Spleen (tissue), 13 donors: Measurements from ENCODE around the gene C6orf136. TPM values are rescaled to one million over a fixed set of nuclear protein-coding genes. Genes with fewer than 3 reads are reported as not detected.
"Not testable (repeated sequence)": the region's sequence is repeated elsewhere in the genome, so short reads cannot be mapped to it uniquely, and the experiment has no call there.

Experiments used
- DNase-seq: peaks from one replicate; pipeline ENCODE4 v3.0.0-alpha.2; 2020
- H3K27ac ChIP-seq, 8 donors: fragments of 200-600 bp; sonication (generic) in 7 of 8; 1 replicate in 4 of 8; 2 replicates in 4 of 8; pipeline versions ENCODE4 v1.5.0 to v1.8.0; 2016 to 2021; ENCODE audit warnings: inconsistent platforms in 4 of 8, mild to moderate bottlenecking in 4 of 8, moderate library complexity in 1 of 8
- H3K27me3 ChIP-seq, 7 donors: fragments of 200-600 bp; sonication (generic) in 6 of 7; replicated peaks in 1 of 7; 1 replicate in 4 of 7; 2 replicates in 3 of 7; pipeline versions ENCODE4 v1.5.0 to v1.8.0; 2016 to 2021; ENCODE audit warnings: inconsistent platforms in 3 of 7, mild to moderate bottlenecking in 1 of 7
- H3K36me3 ChIP-seq, 6 donors: fragments of 200-600 bp; sonication (generic) in 5 of 6; 1 replicate in 4 of 6; 2 replicates in 2 of 6; pipeline versions ENCODE4 v1.5.0 to v1.8.0; 2016 to 2021; ENCODE audit warnings: inconsistent platforms in 2 of 6
- H3K4me1 ChIP-seq, 6 donors: fragments of 200-600 bp; sonication (generic) in 5 of 6; 1 replicate in 3 of 6; 2 replicates in 3 of 6; pipeline versions ENCODE4 v1.5.0 to v1.8.0; 2016 to 2021; ENCODE audit warnings: inconsistent platforms in 3 of 6
- H3K4me3 ChIP-seq, 8 donors: fragments of 200-600 bp; sonication (generic) in 7 of 8; 1 replicate in 4 of 8; 2 replicates in 4 of 8; pipeline versions ENCODE4 v1.5.0 to v1.8.0; 2016 to 2021; ENCODE audit warnings: inconsistent platforms in 4 of 8, mild to moderate bottlenecking in 4 of 8, moderate library complexity in 2 of 8
- H3K9me3 ChIP-seq, 8 donors: fragments of 200-600 bp; sonication (generic) in 7 of 8; 1 replicate in 4 of 8; 2 replicates in 4 of 8; pipeline versions ENCODE4 v1.5.0 to v1.8.0; 2016 to 2021; ENCODE audit warnings: inconsistent platforms in 4 of 8
- CTCF ChIP-seq, 11 experiments: fragments of 200-600 bp in 7 of 11; fragments of 450-650 bp in 4 of 11; sonication (generic) in 4 of 11; IDR thresholded peaks in 8 of 11; conservative IDR thresholded peaks in 3 of 11; 1 replicate in 7 of 11; 2 replicates in 4 of 11; pipeline versions ENCODE4 v1.4.0 to v1.8.0; 2016 to 2021; ENCODE audit warnings: antibody characterized with exemption in 11 of 11, inconsistent platforms in 4 of 11, mild to moderate bottlenecking in 1 of 11
- POLR2A ChIP-seq, 3 donors: fragments of 450-650 bp; IDR thresholded peaks; one replicate each; pipeline ENCODE4 v1.5.1; 2017; ENCODE audit warnings: antibody characterized with exemption in 3 of 3, mild to moderate bottlenecking in 1 of 3
- POLR2AphosphoS5 ChIP-seq, 3 donors: sonication (generic); formaldehyde crosslinking; IDR thresholded peaks; one replicate each; pipeline ENCODE4 v1.5.1; 2017; ENCODE audit warnings: antibody characterized with exemption in 3 of 3
- WGBS, 5 donors: extraction: QIAGEN DNeasy Blood & Tissue Kit in 3 of 5; methylation state at CpG; one replicate each; pipeline versions ENCODE4 v1.1.5 to v1.1.7; 2013 to 2018; 5-methylcytosine and 5-hydroxymethylcytosine counted together
- intact Hi-C: fragments of 100-400 bp; cut with DNase I; formaldehyde crosslinking; loops from one replicate; pipeline ENCODE4 v1.15.0; 2023; ENCODE audit warnings: low total_unique reads
- long read RNA-seq, 2 donors: transcript quantifications; one replicate each; lab custom pipeline, GENCODE V29; 2026
- polyA plus RNA-seq, 3 donors: library from polyadenylated mRNA; stranded (reverse); fragments of 200-250 nt; gene quantifications; one replicate each; pipeline ENCODE4 v1.2.1, GENCODE V29; 2013
- total RNA-seq, 7 donors: library from RNA; depleted of rRNA in 3 of 7; stranded (reverse); fragments of >200 nt in 3 of 7; fragmentation: NEBNext Ultra II Directional in 4 of 7; extraction: Animal tissue kit (Norgen Biotek cat#: 25700) in 4 of 7; gene quantifications; one replicate each; pipeline versions ENCODE4 v1.1.0 to v1.2.1, GENCODE V29; 2016 to 2021
- donor health status: healthy with polysubstance abuse.
- donor health status: DM: no; HTN: no; CAD: no; lungs with moderate emphysema.
- donor health status: DM: no; HTN: no; CAD: no.
- donor health status: Bipolar disorder and iron deficiency.
- donor health status: healthy.
- donor health status: DM: no; HTN: no; CAD: no.
- donor health status: DM: yes; HTN: yes; CAD: no.

C6orf136 gene, protein sequence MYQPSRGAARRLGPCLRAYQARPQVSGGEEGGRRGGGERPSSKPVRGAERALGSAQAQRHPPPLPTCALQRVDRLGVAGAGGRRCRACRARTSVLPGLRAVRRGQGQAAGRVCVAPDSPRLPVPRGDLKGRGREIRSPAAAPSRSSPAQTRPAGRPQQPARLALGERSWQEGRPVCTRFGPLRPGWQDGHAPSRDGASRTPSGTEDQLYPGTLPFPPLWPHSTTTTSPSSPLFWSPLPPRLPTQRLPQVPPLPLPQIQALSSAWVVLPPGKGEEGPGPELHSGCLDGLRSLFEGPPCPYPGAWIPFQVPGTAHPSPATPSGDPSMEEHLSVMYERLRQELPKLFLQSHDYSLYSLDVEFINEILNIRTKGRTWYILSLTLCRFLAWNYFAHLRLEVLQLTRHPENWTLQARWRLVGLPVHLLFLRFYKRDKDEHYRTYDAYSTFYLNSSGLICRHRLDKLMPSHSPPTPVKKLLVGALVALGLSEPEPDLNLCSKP
- total RNA-seq (10 to 100 TPM; 15.4 to 24.2 (median 17.8) TPM), polyA plus RNA-seq (10 to 100 TPM; 12.1 to 28.0 (median 22.1) TPM)
- long read RNA-seq, donor 1, partial matches to known transcripts = 0 of 3 reads
- long read RNA-seq, donor 1, other reads (novel, unspliced or antisense) = 0 of 3 reads
- long read RNA-seq, donor 2, transcript C6orf136-203 (6 exons, 1,402 nt) = major isoform, 5 of 6 reads
- long read RNA-seq, donor 2, partial matches to known transcripts = 0 of 6 reads
- long read RNA-seq, donor 2, other reads (novel, unspliced or antisense) = 0 of 6 reads

DNA sequence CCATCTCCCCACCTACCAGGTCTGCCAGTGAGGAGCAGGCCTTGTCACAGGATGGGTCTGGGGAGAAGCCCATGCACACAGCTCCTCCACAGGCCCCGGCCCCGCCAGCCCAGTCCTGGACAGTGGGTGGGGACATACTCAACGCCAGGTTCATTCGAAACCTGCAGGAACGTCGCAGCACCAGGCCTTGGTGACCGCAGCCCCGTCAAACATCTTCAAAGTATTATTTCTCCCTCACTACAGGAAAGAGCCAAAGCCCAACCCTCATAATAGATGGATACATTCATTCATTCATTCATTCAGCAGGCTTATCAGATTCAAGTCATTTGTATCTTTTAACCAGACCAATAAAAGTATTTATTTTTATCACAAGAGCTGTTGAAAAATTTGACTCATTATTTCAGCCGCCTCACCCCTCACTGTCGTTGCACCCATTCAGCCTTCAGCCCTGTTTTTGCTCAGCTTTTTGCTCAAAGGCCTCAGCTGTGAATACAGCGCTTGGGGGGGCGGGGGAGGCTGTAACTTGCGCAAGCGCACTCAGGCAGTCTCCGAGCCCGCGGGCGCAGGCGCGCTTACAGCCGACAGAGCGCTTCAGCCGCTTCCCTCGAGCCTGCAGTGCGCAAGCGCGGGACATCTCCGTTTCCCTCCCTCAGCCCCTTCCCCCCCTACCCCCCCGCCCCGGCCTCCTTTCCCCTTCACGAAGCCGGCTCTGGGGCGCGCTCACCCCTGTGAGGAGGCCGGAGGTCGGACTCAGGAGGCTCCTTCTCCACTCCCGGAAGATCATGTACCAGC lies at the start of gene C6orf136:
C6orf136 (plus strand) TSS at position 684 of the 792 bp plus-strand sequence; CDS start at position 783, 99 bp downstream.
- TF ChIP-seq CTCF (IDR thresholded peaks at IDR 0.05 in 8 of 11, conservative IDR thresholded peaks at IDR 0.05 in 3 of 11) (peak in 2 of 11 experiments; percentile 11 to 18), POLR2AphosphoS5 (IDR thresholded peaks at IDR 0.05) (no peak)
- H3K4me1 ChIP-seq = peaks cover 12 to 57% (median 25%) of the 10 kb centered on the region in 6 donors
- H3K27me3 ChIP-seq = no peaks in the 10 kb centered on the region
- peak within 1 kb of the TSS; percentile 91 to 100 (median 95) for H3K4me3 ChIP-seq
- WGBS, 5 donors = 15 to 21% (median 17%) methylated on average over 27 to 37 of the region's 37 CpGs
- peak within 1 kb of the TSS; percentile 85 to 97 (median 95) for H3K27ac ChIP-seq
- DNase-seq = peak; percentile 98
- H3K36me3 ChIP-seq = peaks cover 0 to 57% (median 9%) of the 10 kb centered on the region in 6 donors
- no peaks in the 10 kb centered on the region for H3K9me3 ChIP-seq
- intact Hi-C loops = no loop called here

DNA sequence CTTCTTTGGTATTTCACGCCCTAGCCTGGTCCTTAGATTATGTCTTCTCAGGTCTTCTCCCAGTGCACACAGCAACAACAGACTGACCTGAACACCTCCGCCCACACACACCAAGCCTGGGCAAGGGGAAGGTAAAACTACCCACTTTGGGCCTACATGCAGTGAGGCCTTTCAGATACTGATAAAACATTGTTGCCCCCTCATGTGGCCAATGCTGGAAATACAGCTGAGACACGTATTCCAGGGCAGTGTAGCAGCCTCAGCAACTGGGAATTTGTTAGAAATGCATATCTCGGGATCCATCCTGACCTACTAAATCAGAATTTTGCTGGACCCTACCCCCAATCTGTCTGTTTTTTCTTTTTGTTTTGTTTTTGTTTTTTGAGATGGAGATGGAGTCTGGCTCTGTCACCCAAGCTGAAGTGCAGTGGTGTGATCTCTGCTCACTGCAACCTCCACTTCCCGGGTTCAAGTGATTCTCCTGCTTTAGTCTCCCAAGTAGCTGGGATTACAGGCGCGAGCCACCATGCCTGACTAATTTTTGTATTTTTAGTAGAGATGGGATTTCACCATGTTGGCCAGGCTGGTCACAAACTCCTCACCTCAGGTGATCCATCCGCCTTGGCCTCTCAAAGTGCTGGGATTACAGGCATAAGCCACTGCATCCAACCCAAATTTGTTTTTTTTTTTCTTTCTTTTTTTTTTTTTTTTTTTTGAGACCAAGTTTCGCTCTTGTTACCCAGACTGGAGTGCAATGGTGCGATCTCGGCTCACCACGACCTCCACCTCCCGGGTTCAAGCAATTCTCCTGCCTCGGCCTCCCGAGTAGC lies 49.4 kb upstream of the C6orf136 start:
- DNase-seq = peak; percentile 79
- H3K27ac ChIP-seq = peak overlapping the region in 1 of 8 donors; percentile 9
- not testable (repeated sequence) for H3K9me3 ChIP-seq, H3K27me3 ChIP-seq, H3K4me3 ChIP-seq
- 69 to 80% (median 77%) methylated on average over 15 of the region's 15 CpGs for WGBS, 5 donors
- intact Hi-C loops = loop anchor here (5.0 kb wide), 2 partner anchors 55 to 115 kb away; no protein-coding TSS in a partner anchor
- peaks cover 3 to 69% (median 39%) of the 10 kb centered on the region in 6 donors for H3K36me3 ChIP-seq
- peaks cover 0 to 48% (median 16%) of the 10 kb centered on the region in 6 donors for H3K4me1 ChIP-seq
- TF ChIP-seq POLR2AphosphoS5 (IDR thresholded peaks at IDR 0.05) = peak in 2 of 3 donors; percentile 6 to 74
- TF ChIP-seq CTCF (IDR thresholded peaks at IDR 0.05 in 8 of 11, conservative IDR thresholded peaks at IDR 0.05 in 3 of 11) = peak; percentile 70 to 93 (median 86)

DNA sequence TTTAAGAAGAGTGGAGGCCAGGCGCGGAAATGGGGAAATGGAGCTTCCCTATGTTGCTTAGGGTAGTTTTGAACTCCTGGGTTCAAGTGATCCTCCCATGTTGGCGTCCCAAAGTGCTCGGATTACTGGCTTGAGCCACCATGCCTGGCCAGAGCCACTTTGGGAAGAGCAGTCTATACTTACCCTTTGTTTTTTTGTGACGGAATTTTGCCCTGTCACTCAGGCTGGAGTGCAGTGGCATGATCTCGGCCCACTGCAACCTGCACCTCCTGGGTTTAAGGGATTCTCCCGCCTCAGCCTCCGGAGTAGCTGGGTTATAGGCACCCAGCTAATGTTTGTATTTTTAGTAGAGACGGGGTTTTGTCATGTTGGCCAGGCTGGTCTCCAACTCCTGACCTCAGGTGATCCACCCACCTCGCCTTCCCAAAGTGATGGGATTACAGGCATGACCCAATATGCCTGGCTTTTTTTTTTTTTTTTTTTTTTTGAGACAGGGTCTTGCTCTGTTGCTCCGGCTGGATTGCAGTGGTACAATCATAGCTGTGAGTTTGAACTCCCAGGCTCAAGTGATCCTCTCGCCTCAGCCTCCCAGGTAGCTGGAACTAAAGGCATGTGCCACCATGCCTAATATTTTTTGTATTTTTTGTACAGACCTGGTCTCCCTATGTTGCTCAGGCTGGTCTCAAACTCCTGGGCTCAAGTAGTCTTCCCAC lies 47.9 kb upstream of the C6orf136 start:
- H3K4me3 ChIP-seq = no peak overlapping the region
- intact Hi-C loops = loop anchor here (5.0 kb wide), 2 partner anchors 57 to 117 kb away; no protein-coding TSS in a partner anchor
- 73 to 85% (median 82%) methylated on average over 12 of the region's 12 CpGs for WGBS, 5 donors
- H3K9me3 ChIP-seq = no peaks in the 10 kb centered on the region
- H3K27ac ChIP-seq = peak overlapping the region in 1 of 8 donors; percentile 24
- TF ChIP-seq POLR2A (IDR thresholded peaks at IDR 0.05) = no peak
- no peak for TF ChIP-seq CTCF (IDR thresholded peaks at IDR 0.05 in 8 of 11, conservative IDR thresholded peaks at IDR 0.05 in 3 of 11)
- peak in 1 of 3 donors; percentile 59 for TF ChIP-seq POLR2AphosphoS5 (IDR thresholded peaks at IDR 0.05)
- DNase-seq = no peak
- H3K27me3 ChIP-seq = no peaks in the 10 kb centered on the region
- peaks cover 12 to 69% (median 48%) of the 10 kb centered on the region in 6 donors for H3K36me3 ChIP-seq
- peaks cover 0 to 54% (median 16%) of the 10 kb centered on the region in 6 donors for H3K4me1 ChIP-seq
